Measurements from ENCODE around the gene SLAMF7.

GRCh38 chr1:160776178-160776577, 37.1 kb downstream of the SLAMF7 start:
- no peak for TF ChIP-seq CTCF (IDR thresholded peaks at IDR 0.05)
- no peak for TF ChIP-seq EZH2 (IDR thresholded peaks at IDR 0.05; ENCODE audit: borderline replicate concordance, insufficient read depth, low read depth, low read length, poor library complexity, severe bottlenecking)

Data from B cell (primary cell).